Measurements from ENCODE around the gene WDPCP. TPM values are rescaled to one million over a fixed set of nuclear protein-coding genes. Genes with fewer than 3 reads are reported as not detected.

The WDPCP gene
- total and polyA plus RNA-seq, 2 of the 4 experiments (the other 2 are of a cell fraction): 2.2 to 10.2 TPM

- Histone ChIP-seq H3K79me1 (ENCODE audit: low read depth in 1 of 2, low read length in 2 of 2) (no peaks in the 10 kb centered on the region), H3K4ac (ENCODE audit: low read depth, low read length) (no peak overlapping the region), H2BK5ac (ENCODE audit: low read depth, low read length, poor library complexity, severe bottlenecking) (no peak overlapping the region), H3K9ac (ENCODE audit: low read depth, low read length) (no peak overlapping the region), H4K8ac (ENCODE audit: low read depth in 2 of 2, low read length in 2 of 2) (no peak overlapping the region), H4K5ac (ENCODE audit: low read depth, low read length) (no peak overlapping the region), H3K18ac (ENCODE audit: low read depth, low read length) (no peak overlapping the region), H2AK5ac (ENCODE audit: low read depth, low read length) (no peak overlapping the region), H2BK20ac (ENCODE audit: low read depth, low read length) (no peak overlapping the region), H3K4me1 (ENCODE audit: control insufficient read depth, insufficient read depth, low read length) (no peaks in the 10 kb centered on the region), H3K4me3 (ENCODE audit: insufficient read depth, low read depth, low read length) (no peak overlapping the region), H3K14ac (replicated peaks; ENCODE audit: low read depth, low read length) (no peak overlapping the region), H4K91ac (ENCODE audit: insufficient read depth, low read depth, low read length) (no peak overlapping the region), H3K36me3 (ENCODE audit: control insufficient read depth, insufficient read depth, low read length) (no peaks in the 10 kb centered on the region), H3K9me1 (ENCODE audit: insufficient read depth, low read length) (no peaks in the 10 kb centered on the region), H2BK120ac (ENCODE audit: low read depth, low read length) (no peak overlapping the region), H2AK9ac (replicated peaks; ENCODE audit: low read depth, low read length, poor library complexity) (no peak overlapping the region), H3K9me3 (ENCODE audit: control insufficient read depth, insufficient read depth, low read length) (no peaks in the 10 kb centered on the region), H3K56ac (ENCODE audit: extremely low read depth, insufficient read depth, low read length) (no peak overlapping the region), H2BK15ac (ENCODE audit: low read depth, low read length) (no peak overlapping the region), H3K27me3 (ENCODE audit: control insufficient read depth, insufficient read depth, low read length) (no peaks in the 10 kb centered on the region), H3K27ac (ENCODE audit: insufficient read depth, low read length) (no peak overlapping the region), H3K4me2 (ENCODE audit: low read depth, low read length) (no peak overlapping the region), H2AFZ (replicated peaks; ENCODE audit: low read length, poor library complexity) (no peak overlapping the region), H4K20me1 (ENCODE audit: insufficient read depth, low read length) (no peaks in the 10 kb centered on the region), H3K23ac (ENCODE audit: low read depth, low read length) (no peak overlapping the region)
- ChIA-PET POLR2A (ENCODE audit: unreplicated experiment) (no interaction called here), CTCF (no interaction called here)
- dilution Hi-C loops (cut with HindIII; ENCODE audit: low sequenced_read_pairs, unreplicated experiment): no loop called here
- ATAC-seq (ENCODE audit: low read depth) (no peak), DNase-seq (no peak)
- WGBS, 2 experiments (ENCODE audit: extremely low coverage in 2 of 2, insufficient read length in 1 of 2): no CpG with 5 or more reads among the region's 2 CpGs
- intact Hi-C loops (cut with micrococcal nuclease): no loop called here
- no TSS peak for BruUV-seq (replicated peaks)
- no peak for TF ChIP-seq CHD1 (IDR thresholded peaks at IDR 0.05; ENCODE audit: low read depth, low read length)
- no peak for TF ChIP-seq MAZ (IDR thresholded peaks at IDR 0.05; ENCODE audit: borderline replicate concordance, low read depth, low read length)
- TF ChIP-seq MAFK (IDR thresholded peaks at IDR 0.05; ENCODE audit: low read depth, low read length): no peak
- TF ChIP-seq, protein P1, sequence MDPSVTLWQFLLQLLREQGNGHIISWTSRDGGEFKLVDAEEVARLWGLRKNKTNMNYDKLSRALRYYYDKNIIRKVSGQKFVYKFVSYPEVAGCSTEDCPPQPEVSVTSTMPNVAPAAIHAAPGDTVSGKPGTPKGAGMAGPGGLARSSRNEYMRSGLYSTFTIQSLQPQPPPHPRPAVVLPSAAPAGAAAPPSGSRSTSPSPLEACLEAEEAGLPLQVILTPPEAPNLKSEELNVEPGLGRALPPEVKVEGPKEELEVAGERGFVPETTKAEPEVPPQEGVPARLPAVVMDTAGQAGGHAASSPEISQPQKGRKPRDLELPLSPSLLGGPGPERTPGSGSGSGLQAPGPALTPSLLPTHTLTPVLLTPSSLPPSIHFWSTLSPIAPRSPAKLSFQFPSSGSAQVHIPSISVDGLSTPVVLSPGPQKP (IDR thresholded peaks at IDR 0.05; ENCODE audit: borderline replicate concordance, low read depth, low read length): no peak
- no peak for TF ChIP-seq BHLHE40 (IDR thresholded peaks at IDR 0.05; ENCODE audit: low read depth, low read length)
- TF ChIP-seq POLR2A (IDR thresholded peaks at IDR 0.05; ENCODE audit: low read depth, low read length): no peak
- TF ChIP-seq RCOR1 (IDR thresholded peaks at IDR 0.05; ENCODE audit: insufficient replicate concordance, low read length): no peak
- no peak for TF ChIP-seq SMC3 (IDR thresholded peaks at IDR 0.05; ENCODE audit: low read depth, low read length)
- TF ChIP-seq NFE2L2 (IDR thresholded peaks at IDR 0.05; ENCODE audit: low read depth, low read length): no peak
- no peak for TF ChIP-seq RAD21 (IDR thresholded peaks at IDR 0.05; ENCODE audit: low read length)
- TF ChIP-seq RFX5 (IDR thresholded peaks at IDR 0.05; ENCODE audit: low read depth, low read length): no peak
- no peak for TF ChIP-seq CTCF (conservative IDR thresholded peaks at IDR 0.05; ENCODE audit: low read depth, low read length)
- TF ChIP-seq CEBPB (IDR thresholded peaks at IDR 0.05; ENCODE audit: low read depth, low read length): no peak
- TF ChIP-seq MXI1 (IDR thresholded peaks at IDR 0.05; ENCODE audit: borderline replicate concordance, low read depth, low read length): no peak
- TF ChIP-seq FOS (IDR thresholded peaks at IDR 0.05; ENCODE audit: low read depth, low read length): no peak
- TF ChIP-seq USF2 (IDR thresholded peaks at IDR 0.05; ENCODE audit: low read depth, low read length): no peak
- in situ Hi-C loops (cut with MboI; ENCODE audit: low sequenced_read_pairs): no loop called here
Measured at GRCh38 chr2:63249161-63249560, 339.1 kb downstream of the WDPCP start.

Measured in IMR-90 (cell line).